ENCODE data around the gene HMOX2. TPM values are rescaled to one million over a fixed set of nuclear protein-coding genes. Genes with fewer than 3 reads are reported as not detected.

HMOX2 gene
- total and polyA plus RNA-seq, 11 donors = 60.6 to 250 (median 117) TPM

- H3K4me1 ChIP-seq = peaks cover 0 to 51% (median 26%) of the 10 kb centered on the region in 12 donors
- TF ChIP-seq, protein P1, sequence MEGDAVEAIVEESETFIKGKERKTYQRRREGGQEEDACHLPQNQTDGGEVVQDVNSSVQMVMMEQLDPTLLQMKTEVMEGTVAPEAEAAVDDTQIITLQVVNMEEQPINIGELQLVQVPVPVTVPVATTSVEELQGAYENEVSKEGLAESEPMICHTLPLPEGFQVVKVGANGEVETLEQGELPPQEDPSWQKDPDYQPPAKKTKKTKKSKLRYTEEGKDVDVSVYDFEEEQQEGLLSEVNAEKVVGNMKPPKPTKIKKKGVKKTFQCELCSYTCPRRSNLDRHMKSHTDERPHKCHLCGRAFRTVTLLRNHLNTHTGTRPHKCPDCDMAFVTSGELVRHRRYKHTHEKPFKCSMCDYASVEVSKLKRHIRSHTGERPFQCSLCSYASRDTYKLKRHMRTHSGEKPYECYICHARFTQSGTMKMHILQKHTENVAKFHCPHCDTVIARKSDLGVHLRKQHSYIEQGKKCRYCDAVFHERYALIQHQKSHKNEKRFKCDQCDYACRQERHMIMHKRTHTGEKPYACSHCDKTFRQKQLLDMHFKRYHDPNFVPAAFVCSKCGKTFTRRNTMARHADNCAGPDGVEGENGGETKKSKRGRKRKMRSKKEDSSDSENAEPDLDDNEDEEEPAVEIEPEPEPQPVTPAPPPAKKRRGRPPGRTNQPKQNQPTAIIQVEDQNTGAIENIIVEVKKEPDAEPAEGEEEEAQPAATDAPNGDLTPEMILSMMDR (IDR thresholded peaks at IDR 0.05) = peak; percentile 71 to 87 (median 80)
- TF ChIP-seq POLR2A (IDR thresholded peaks at IDR 0.05) = no peak
- peaks cover 0 to 62% (median 49%) of the 10 kb centered on the region in 9 donors for H3K36me3 ChIP-seq
- peak overlapping the region in 3 of 12 donors; percentile 21 to 84 (median 38) for H3K27ac ChIP-seq
- no peak overlapping the region for H3K4me3 ChIP-seq
- H3K27me3 ChIP-seq = no peaks in the 10 kb centered on the region
- WGBS, 4 donors = 0 to 6% (median 3%) methylated on average over 3 of the region's 3 CpGs
- ATAC-seq (peak; percentile 69 to 77 (median 70)), DNase-seq (peak in 4 of 5 donors; percentile 57 to 66 (median 61))
- H3K9me3 ChIP-seq = no peaks in the 10 kb centered on the region
- intact Hi-C loops (cut with DNase I) = loop anchor here (1.0 to 10.0 kb wide), 9 partner anchors 36 to 451 kb away; partner anchors contain the start of gene SEC14L5 (in 2 of the 10)
Observed at GRCh38 chr16:4506450-4506849, 30.3 kb downstream of the HMOX2 start.

DNA sequence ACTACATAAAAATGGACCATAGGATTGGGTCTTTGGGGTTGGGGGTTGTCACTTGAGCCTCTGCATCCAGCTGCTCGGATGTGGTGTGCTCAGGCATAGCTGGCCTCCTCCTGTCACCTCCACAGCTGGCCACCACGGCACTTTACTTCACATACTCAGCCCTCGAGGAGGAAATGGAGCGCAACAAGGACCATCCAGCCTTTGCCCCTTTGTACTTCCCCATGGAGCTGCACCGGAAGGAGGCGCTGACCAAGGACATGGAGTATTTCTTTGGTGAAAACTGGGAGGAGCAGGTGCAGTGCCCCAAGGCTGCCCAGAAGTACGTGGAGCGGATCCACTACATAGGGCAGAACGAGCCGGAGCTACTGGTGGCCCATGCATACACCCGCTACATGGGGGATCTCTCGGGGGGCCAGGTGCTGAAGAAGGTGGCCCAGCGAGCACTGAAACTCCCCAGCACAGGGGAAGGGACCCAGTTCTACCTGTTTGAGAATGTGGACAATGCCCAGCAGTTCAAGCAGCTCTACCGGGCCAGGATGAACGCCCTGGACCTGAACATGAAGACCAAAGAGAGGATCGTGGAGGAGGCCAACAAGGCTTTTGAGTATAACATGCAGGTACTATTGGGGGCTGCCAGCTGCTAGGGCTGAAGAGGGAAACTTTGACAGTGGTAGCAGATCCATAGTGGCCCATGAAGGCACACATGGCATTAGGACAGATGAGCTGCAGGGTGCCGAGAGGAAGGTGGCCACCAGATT is 31.6 kb downstream of the HMOX2 start:
- no peak for TF ChIP-seq POLR2A (IDR thresholded peaks at IDR 0.05)
- TF ChIP-seq, protein P1 (IDR thresholded peaks at IDR 0.05) = no peak
- H3K9me3 ChIP-seq = no peaks in the 10 kb centered on the region
- no peak for DNase-seq
- no peak for ATAC-seq
- H3K4me1 ChIP-seq = peaks cover 0 to 48% (median 26%) of the 10 kb centered on the region in 12 donors
- peaks cover 0 to 74% (median 61%) of the 10 kb centered on the region in 9 donors for H3K36me3 ChIP-seq
- no peak overlapping the region for H3K4me3 ChIP-seq
- WGBS, 4 donors = 89 to 93% (median 93%) methylated on average over 14 to 17 of the region's 17 CpGs
- peak overlapping the region in 1 of 12 donors; percentile 1 for H3K27ac ChIP-seq
- H3K27me3 ChIP-seq = no peaks in the 10 kb centered on the region
- intact Hi-C loops (cut with DNase I) = loop anchor here in 9 of 10 donors (2.0 to 10.0 kb wide), 8 partner anchors 35 to 450 kb away; partner anchors contain the start of gene SEC14L5 (in 2 of the 9)

DNA sequence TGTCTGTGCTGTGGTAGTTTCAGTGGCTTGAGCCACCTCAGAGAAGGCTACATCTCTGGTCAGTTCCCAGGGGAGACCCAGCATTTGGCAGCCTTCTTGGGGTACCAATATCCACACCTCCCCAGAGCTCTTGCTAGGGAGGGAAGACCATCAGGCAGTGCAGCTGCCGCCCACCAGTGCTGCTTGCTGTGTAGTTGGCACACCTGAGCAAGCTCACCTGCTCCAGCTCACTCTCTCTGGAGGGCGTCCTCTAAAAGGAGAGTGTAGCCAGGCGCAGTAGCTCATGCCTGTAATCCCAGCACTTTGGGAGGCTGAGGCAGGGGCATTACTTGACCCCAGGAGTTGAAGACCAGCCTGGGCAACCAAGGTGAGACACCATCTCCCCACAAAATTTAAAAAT is 32.6 kb downstream of the HMOX2 start:
- no peak overlapping the region for H3K4me3 ChIP-seq
- 94 to 99% (median 96%) methylated on average over 2 to 3 of the region's 3 CpGs; no CpG with 5 or more reads in 1 of the 4 donors for WGBS, 4 donors
- H3K27ac ChIP-seq = no peak overlapping the region
- TF ChIP-seq, protein P1 (IDR thresholded peaks at IDR 0.05) = no peak
- no peak for TF ChIP-seq POLR2A (IDR thresholded peaks at IDR 0.05)
- no peaks in the 10 kb centered on the region for H3K27me3 ChIP-seq
- H3K36me3 ChIP-seq = peaks cover 0 to 76% (median 66%) of the 10 kb centered on the region in 9 donors
- intact Hi-C loops (cut with DNase I) = loop anchor here in 9 of 10 donors (5.0 to 10.0 kb wide), 6 partner anchors 33 to 448 kb away; partner anchors contain the start of gene SEC14L5 (in 2 of the 9)
- no peaks in the 10 kb centered on the region for H3K9me3 ChIP-seq
- DNase-seq = no peak
- no peak for ATAC-seq
- H3K4me1 ChIP-seq = peaks cover 0 to 53% (median 35%) of the 10 kb centered on the region in 12 donors

GRCh38 chr16:4509420-4509819 is 33.2 kb downstream of the HMOX2 start:
- no peak for DNase-seq
- no peak overlapping the region for H3K4me3 ChIP-seq
- peaks cover 0 to 54% (median 39%) of the 10 kb centered on the region in 12 donors for H3K4me1 ChIP-seq
- no peaks in the 10 kb centered on the region for H3K27me3 ChIP-seq
- H3K9me3 ChIP-seq = no peaks in the 10 kb centered on the region
- intact Hi-C loops (cut with DNase I) = loop anchor here in 9 of 10 donors (5.0 to 10.0 kb wide), 6 partner anchors 33 to 448 kb away; partner anchors contain the start of gene SEC14L5 (in 2 of the 9)
- H3K36me3 ChIP-seq = peaks cover 0 to 81% (median 66%) of the 10 kb centered on the region in 9 donors
- TF ChIP-seq, protein P1 (IDR thresholded peaks at IDR 0.05) = no peak
- TF ChIP-seq POLR2A (IDR thresholded peaks at IDR 0.05) = no peak
- no peak overlapping the region for H3K27ac ChIP-seq
- WGBS, 4 donors = 88 to 96% (median 89%) methylated on average over 7 to 8 of the region's 8 CpGs
- no peak for ATAC-seq

Data from heart left ventricle (tissue), 16 donors.